HUES6 (cell line): ENCODE data around the gene STK33.

Source experiments
- H3K27ac ChIP-seq: 2 replicates; pipeline ENCODE4 v1.7.0; 2013; ENCODE audit warnings: low read depth, mild to moderate bottlenecking, low read length, inconsistent platforms
- H3K27me3 ChIP-seq: 2 replicates; pipeline ENCODE4 v1.6.1; 2013; ENCODE audit warnings: low read length; ENCODE audit not compliant: control insufficient read depth, insufficient read depth
- H3K36me3 ChIP-seq: 2 replicates; pipeline ENCODE4 v1.6.1; 2013; ENCODE audit warnings: low read length; ENCODE audit not compliant: control insufficient read depth, insufficient read depth
- H3K4me1 ChIP-seq: 2 replicates; pipeline ENCODE4 v1.6.1; 2013; ENCODE audit warnings: low read length; ENCODE audit not compliant: control insufficient read depth, insufficient read depth
- H3K4me3 ChIP-seq: 2 replicates; pipeline ENCODE4 v1.5.1; 2013; ENCODE audit warnings: low read depth, low read length
- H3K9ac ChIP-seq: one replicate; pipeline ENCODE4 v1.6.1; 2013; ENCODE audit warnings: mild to moderate bottlenecking, low read length
- H3K9me3 ChIP-seq: 2 replicates; pipeline ENCODE4 v1.6.1; 2013; ENCODE audit warnings: low read depth, low read length; ENCODE audit not compliant: control insufficient read depth, insufficient read depth

STK33 gene

DNA sequence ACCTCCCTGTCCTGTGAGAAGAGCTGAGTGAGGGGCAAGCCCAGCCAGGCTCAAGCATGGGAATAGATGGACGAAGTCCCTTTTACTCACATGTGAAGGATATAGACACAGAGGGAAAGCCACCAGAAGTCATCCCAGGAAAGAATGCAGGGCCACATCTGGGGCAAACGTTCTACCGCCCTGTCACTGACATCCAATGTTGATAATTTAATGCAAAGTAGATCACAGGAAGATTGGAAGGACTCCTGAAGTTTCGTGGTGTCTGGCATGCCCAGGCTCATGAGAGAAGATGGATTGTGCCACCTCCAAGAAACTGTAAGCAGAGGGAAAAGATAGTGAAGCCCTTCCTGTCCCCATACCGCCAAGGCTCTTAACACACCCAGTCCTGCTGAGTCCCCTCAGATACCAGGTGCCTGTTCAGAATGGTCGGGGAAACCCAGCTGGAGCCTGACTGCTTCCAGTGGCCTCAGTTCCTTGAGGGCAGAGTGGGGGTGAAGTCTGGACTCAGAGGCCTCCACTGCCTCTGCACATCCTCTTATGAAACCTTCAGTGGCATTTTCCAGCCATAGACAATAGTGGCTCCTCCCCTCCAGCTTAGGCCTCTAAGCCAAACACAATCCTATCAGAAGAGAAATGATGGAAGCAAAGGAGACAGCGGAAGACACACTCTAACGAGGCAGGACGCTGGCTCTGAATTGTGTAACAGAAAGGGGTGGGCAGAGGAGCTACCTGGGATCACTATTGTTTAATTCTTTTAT, 7.5 kb upstream of the STK33 start:
- H3K9me3 ChIP-seq, result no peaks in the 10 kb centered on the region
- no peaks in the 10 kb centered on the region; the same call in 1 of the 2 replicates for H3K4me1 ChIP-seq
- H3K27ac ChIP-seq, result no peak overlapping the region

DNA sequence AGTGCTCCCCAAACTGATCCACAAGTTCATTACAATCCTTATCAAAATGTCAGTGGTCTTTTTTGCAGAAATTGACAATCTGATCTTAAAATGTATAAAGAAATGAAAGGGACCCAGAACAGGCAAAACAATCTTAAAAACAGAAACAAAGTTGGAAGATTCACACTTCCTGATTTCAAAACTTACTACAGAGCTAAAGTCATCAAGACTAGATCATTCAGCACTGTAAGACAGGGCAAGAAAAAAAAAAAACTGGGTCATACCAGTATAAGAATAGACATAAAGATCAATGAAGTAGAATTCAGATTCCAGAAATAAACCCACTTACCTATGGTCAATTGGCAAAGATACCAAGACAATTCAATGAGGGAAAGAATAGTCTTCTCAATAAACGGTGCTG, 4.5 kb upstream of the STK33 start:
- no peaks in the 10 kb centered on the region for H3K27me3 ChIP-seq
- no peak overlapping the region for H3K9ac ChIP-seq
- no peak overlapping the region for H3K27ac ChIP-seq
- no peaks in the 10 kb centered on the region for H3K9me3 ChIP-seq
- peaks cover 10% of the 10 kb centered on the region for H3K4me1 ChIP-seq
- H3K36me3 ChIP-seq, result no peaks in the 10 kb centered on the region
- no peak overlapping the region for H3K4me3 ChIP-seq

More for the DNA sequence above, 7.5 kb upstream of the STK33 start:
- no peak overlapping the region for H3K9ac ChIP-seq
- no peak overlapping the region for H3K4me3 ChIP-seq
- H3K27me3 ChIP-seq, result 0 out of 2 replicates have a peak, but pooled peaks cover 4% of the 10 kb centered on the region
- H3K36me3 ChIP-seq, result no peaks in the 10 kb centered on the region

DNA sequence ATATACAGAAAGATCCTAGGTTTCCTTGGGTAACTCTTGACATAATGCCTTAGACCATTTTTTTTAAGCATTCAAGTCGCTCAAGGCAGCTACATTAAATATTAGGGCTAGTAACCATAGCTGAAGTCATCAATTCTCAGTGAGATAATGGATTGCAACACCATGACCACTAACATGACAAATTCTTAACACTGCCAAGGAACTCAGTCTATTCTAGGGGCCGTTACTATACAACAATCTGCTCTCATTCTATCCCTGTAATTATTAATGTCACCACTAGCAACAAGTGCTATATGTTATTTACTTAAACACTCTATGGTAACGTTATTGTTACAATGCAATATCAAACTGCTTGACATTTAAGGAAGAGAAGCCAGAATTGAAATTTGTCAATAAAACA, 3.2 kb upstream of the STK33 start:
- no peak overlapping the region for H3K27ac ChIP-seq
- no peak overlapping the region for H3K4me3 ChIP-seq
- H3K9ac ChIP-seq, result no peak overlapping the region
- H3K4me1 ChIP-seq, result peaks cover 10% of the 10 kb centered on the region
- no peaks in the 10 kb centered on the region for H3K36me3 ChIP-seq
- no peaks in the 10 kb centered on the region for H3K27me3 ChIP-seq
- H3K9me3 ChIP-seq, result no peaks in the 10 kb centered on the region

DNA sequence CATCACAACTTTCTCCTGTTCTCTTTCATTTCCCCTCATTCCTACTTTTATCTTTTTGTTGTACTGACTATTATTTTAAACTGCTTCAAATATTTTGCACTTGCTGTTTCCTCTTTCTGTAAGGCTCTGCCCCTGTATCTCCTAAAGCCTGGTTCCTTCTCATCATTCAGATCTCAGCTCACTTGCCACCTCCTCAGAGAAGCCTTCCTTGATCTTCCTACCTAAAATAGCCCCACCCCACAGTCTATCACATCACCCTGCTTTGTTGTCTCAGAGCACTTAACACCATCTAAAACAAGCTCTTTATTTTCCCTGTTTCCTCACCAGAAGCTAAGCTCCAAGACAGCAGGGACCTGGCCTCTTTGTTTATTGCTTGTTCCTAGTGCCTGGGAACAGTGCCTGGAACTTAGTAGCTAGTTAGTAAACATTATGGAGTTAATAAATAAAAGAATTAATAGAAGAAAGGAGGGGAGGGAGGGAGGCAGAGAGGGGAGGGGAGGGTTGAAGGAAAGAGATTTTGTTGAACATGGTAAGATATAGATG, 2.5 kb upstream of the STK33 start:
- Histone ChIP-seq H3K4me1 (peaks cover 10% of the 10 kb centered on the region), H3K4me3 (no peak overlapping the region), H3K27ac (no peak overlapping the region), H3K9me3 (no peaks in the 10 kb centered on the region), H3K27me3 (no peaks in the 10 kb centered on the region), H3K9ac (no peak overlapping the region), H3K36me3 (no peaks in the 10 kb centered on the region)

DNA sequence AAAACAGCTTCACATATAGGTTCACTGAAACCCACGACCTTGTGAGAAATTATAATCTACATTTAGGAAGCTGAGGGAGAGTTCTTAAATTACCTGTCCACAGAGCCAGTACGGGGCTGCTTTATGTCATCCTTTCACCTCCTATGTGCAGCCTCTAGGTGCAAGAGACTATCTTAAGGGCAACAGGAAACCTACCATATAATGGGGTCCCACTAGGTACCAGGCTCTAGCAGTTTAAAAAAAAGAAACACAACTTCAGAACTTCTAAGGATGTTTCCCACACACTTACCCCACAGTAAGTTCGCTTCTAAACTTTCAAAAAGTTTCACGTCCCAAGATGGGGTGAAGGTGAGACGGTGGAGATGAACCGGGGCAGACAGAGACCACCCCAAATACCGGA, 573 bp downstream of the STK33 start:
- H3K27ac ChIP-seq, result no peak overlapping the region; the same call in 1 of the 2 replicates
- no peaks in the 10 kb centered on the region for H3K9me3 ChIP-seq
- H3K4me1 ChIP-seq, result peaks cover 10% of the 10 kb centered on the region
- peak overlapping the region; percentile 88 for H3K9ac ChIP-seq
- peak overlapping the region; percentile 70 for H3K4me3 ChIP-seq
- H3K27me3 ChIP-seq, result no peaks in the 10 kb centered on the region
- H3K36me3 ChIP-seq, result no peaks in the 10 kb centered on the region

DNA sequence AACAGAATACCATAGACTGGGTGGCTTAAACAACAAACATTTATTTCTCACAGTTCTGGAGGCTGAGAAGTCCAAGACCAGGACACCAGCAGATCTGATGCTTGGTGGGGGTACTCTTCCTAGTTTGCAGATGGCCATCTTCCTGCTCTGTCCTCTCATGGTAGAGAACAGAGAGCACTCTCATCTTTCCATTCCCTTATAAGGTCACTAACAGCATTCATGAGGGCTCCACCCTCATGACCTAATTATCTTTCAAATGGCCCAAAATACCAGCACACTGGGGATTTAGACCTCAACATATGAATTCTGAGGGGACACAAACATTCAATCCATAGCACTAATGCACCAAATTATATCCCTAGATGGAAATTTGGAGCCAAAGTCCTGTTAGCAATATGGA, 6.1 kb downstream of the STK33 start:
- no peaks in the 10 kb centered on the region; the same call in 1 of the 2 replicates for H3K36me3 ChIP-seq
- H3K27me3 ChIP-seq, result no peaks in the 10 kb centered on the region
- peak overlapping the region; percentile 41; the same call in 1 of the 2 replicates for H3K27ac ChIP-seq
- H3K4me3 ChIP-seq, result no peak overlapping the region
- H3K9me3 ChIP-seq, result peaks cover 6% of the 10 kb centered on the region
- H3K9ac ChIP-seq, result no peak overlapping the region
- 0 out of 2 replicates have a peak, but pooled peaks cover 4% of the 10 kb centered on the region for H3K4me1 ChIP-seq

DNA sequence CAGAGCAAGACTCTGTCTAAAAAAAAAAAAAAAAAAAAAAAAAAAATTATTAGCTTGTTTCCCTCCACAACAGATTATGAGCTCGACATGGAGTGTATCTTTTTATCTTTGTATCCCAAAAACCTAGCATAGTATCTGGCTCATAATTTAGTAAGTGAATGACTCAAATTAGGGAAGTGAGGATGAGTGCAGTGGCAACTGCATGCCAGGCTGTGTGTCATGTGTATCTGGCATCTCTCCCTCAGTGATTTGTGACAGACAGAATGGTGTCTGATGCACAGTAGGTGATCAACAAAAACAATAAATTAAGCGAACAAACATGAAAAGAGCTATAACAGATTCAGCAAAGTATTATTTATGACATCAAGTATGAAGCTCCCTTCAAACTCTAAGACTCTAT, 7.2 kb downstream of the STK33 start:
- Histone ChIP-seq H3K36me3 (no peaks in the 10 kb centered on the region; the same call in 1 of the 2 replicates), H3K27ac (no peak overlapping the region), H3K9ac (no peak overlapping the region), H3K4me3 (no peak overlapping the region), H3K27me3 (no peaks in the 10 kb centered on the region), H3K9me3 (peaks cover 6% of the 10 kb centered on the region), H3K4me1 (0 out of 2 replicates have a peak, but pooled peaks cover 4% of the 10 kb centered on the region)

DNA sequence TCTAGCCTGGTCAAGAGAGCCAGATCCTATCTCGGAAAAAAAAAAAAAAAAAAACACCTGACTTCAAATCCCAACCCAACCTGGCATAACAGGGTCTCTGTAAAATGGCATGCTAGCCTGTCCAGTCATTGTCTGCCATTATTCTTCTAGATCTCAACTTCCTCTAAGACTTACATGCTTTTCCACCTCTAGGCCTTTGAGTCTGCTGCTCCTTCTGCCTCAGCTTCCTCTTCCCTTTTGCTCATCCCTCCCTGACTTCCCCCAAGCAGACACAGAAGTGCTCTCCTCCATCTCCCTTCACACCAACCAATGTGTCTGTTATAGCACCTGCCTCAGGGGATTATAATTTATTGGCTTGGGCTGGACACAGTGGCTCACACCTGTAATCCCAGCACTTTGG, 7.8 kb downstream of the STK33 start:
- Histone ChIP-seq H3K27ac (no peak overlapping the region), H3K4me3 (no peak overlapping the region), H3K27me3 (no peaks in the 10 kb centered on the region), H3K4me1 (0 out of 2 replicates have a peak, but pooled peaks cover 4% of the 10 kb centered on the region), H3K9me3 (peaks cover 6% of the 10 kb centered on the region), H3K9ac (no peak overlapping the region), H3K36me3 (no peaks in the 10 kb centered on the region; the same call in 1 of the 2 replicates)

DNA sequence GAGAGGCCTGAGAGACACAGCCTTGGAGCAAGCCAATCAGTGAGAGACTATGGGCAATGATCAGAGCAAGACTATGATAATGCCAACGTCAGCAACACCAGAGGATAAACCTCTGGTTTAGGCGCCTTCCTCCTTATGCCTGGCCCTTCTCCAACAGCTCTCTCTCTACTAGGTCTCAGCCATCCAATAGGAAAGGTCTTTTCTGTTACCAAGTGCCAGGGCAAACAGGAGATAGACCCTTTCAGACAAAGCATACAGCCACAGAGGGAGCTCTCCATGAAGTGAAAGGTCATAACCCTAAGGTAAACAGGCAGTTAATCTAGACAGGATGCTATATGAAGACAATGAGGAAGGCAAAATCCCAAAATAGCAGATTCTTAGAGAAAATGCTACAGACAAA, 9.5 kb downstream of the STK33 start:
- Histone ChIP-seq H3K27me3 (no peaks in the 10 kb centered on the region), H3K4me1 (0 out of 2 replicates have a peak, but pooled peaks cover 4% of the 10 kb centered on the region), H3K9ac (no peak overlapping the region), H3K9me3 (peaks cover 12% of the 10 kb centered on the region), H3K4me3 (no peak overlapping the region), H3K27ac (no peak overlapping the region), H3K36me3 (no peaks in the 10 kb centered on the region; the same call in 1 of the 2 replicates)

DNA sequence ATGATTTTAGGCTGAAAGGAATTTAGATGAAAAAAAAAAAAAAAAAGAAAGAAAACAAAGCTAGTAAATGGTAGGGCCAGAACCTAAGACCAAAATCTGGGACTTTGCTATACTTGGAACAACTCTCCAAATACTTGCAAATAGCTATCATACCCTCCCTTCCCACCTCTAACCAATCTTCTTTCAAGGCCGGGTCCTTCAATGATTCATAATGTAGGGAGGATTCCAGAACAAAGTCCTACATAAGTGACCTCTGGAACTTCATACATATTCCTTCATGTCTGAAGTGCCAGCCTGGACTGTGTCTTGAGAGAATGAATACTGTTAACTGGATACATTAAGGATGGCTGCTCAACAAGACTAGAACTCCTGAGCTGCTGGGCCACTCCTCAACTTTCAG, 9.9 kb downstream of the STK33 start:
- H3K4me3 ChIP-seq, result no peak overlapping the region
- H3K36me3 ChIP-seq, result no peaks in the 10 kb centered on the region; the same call in 1 of the 2 replicates
- H3K27ac ChIP-seq, result no peak overlapping the region
- H3K9me3 ChIP-seq, result peaks cover 12% of the 10 kb centered on the region
- H3K27me3 ChIP-seq, result no peaks in the 10 kb centered on the region
- H3K9ac ChIP-seq, result no peak overlapping the region
- 0 out of 2 replicates have a peak, but pooled peaks cover 4% of the 10 kb centered on the region for H3K4me1 ChIP-seq

DNA sequence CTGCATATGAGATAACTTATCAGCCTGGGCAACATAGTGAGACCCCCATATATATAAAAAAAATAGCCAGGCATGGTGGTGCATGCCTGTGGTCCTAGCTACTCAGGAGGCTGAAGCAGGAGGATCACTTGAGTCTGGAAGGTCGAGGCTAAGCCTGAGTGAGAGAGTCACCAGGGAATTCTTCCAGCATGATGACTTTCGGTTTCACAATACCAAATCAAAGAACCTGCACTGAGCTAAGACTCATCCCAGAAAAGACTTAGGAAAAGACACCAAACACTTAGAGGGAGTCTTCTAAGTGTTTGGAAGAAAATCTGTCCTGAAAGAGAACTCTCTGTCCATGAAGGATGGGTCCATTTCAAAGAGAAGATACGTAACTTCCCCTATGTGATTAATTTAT, 12.7 kb downstream of the STK33 start:
- Histone ChIP-seq H3K27ac (no peak overlapping the region), H3K27me3 (no peaks in the 10 kb centered on the region), H3K9ac (no peak overlapping the region), H3K36me3 (no peaks in the 10 kb centered on the region), H3K4me3 (no peak overlapping the region), H3K4me1 (0 out of 2 replicates have a peak, but pooled peaks cover 4% of the 10 kb centered on the region), H3K9me3 (peaks cover 13% of the 10 kb centered on the region; the same call in 1 of the 2 replicates)
